Endothelial cell of umbilical vein (primary cell): Measurements from ENCODE around the gene PPP1R8. TPM values are rescaled to one million over a fixed set of nuclear protein-coding genes. Genes with fewer than 3 reads are reported as not detected.

Experiments
- BruUV-seq: library from RNA; stranded (reverse); fragments of 400-500 nt; replicated peaks from 2 replicates; lab custom pipeline; 2021; lab: Mats Ljungman, UMichigan
- CTCF ChIA-PET: fragments of 300-600, 350-600 bp; sonication (Branson Sonifier 250); formaldehyde crosslinking; loops from one replicate; lab custom pipeline; 2021; ENCODE audit warnings: antibody characterized with exemption, inconsistent platforms; lab: Charles Lee
- POLR2A ChIA-PET: fragments of 300-600, 350-600 bp; sonication (Branson Sonifier 250); formaldehyde crosslinking; loops from one replicate; lab custom pipeline; 2021; ENCODE audit warnings: antibody characterized with exemption, inconsistent platforms; lab: Charles Lee
- DNase-seq: peaks from one replicate; pipeline ENCODE4 v3.0.0-alpha.2; 2011; ENCODE audit warnings: low read depth, low spot score
- FAIRE-seq: peaks from 2 replicates; lab custom pipeline; 2011; peaks lifted over from hg19 to GRCh38; lab: Jason Lieb, UNC
- H2AFZ ChIP-seq: 2 replicates; pipeline ENCODE4 v1.6.0; 2012; ENCODE audit warnings: low read depth, low read length, control low read depth, inconsistent platforms
- H3K27ac ChIP-seq: 2 replicates; pipeline ENCODE4 v1.5.1; 2011; ENCODE audit warnings: low read depth, mild to moderate bottlenecking, control low read depth, low read length, moderate library complexity; ENCODE audit not compliant: insufficient read depth
- H3K27me3 ChIP-seq, 2 experiments: 2 replicates each; pipeline versions ENCODE4 v1.6.0 to v1.6.1; 2011; ENCODE audit warnings: low read length in 2 of 2, mixed read lengths in 1 of 2; ENCODE audit not compliant: control insufficient read depth in 2 of 2, insufficient read depth in 2 of 2
- H3K36me3 ChIP-seq, 2 experiments: 2 replicates in 1 of 2; 3 replicates in 1 of 2; pipeline ENCODE4 v1.5.1; 2011; ENCODE audit warnings: low read length in 2 of 2, mild to moderate bottlenecking in 1 of 2, moderate library complexity in 1 of 2; ENCODE audit not compliant: control insufficient read depth in 2 of 2, insufficient read depth in 2 of 2; ENCODE audit errors: extremely low read depth in 1 of 2
- H3K4me1 ChIP-seq: 3 replicates; pipeline ENCODE4 v1.5.1; 2011; ENCODE audit warnings: mild to moderate bottlenecking, low read length; ENCODE audit not compliant: control insufficient read depth, insufficient read depth; ENCODE audit errors: extremely low read depth
- H3K4me2 ChIP-seq: 2 replicates; pipeline ENCODE4 v1.6.1; 2011; ENCODE audit warnings: low read length, control low read depth, mixed read lengths; ENCODE audit not compliant: insufficient read depth
- H3K4me3 ChIP-seq, 3 experiments: fragments of 200-600 bp in 1 of 3; sonication (generic), shearing (Covaris generic) in 1 of 3; replicated peaks in 1 of 3; 2 replicates each; pipeline ENCODE4 v1.5.1; 2011 to 2016; ENCODE audit warnings: control low read depth in 3 of 3, low read length in 3 of 3, mild to moderate bottlenecking in 2 of 3, inconsistent platforms in 1 of 3, low read depth in 1 of 3, moderate library complexity in 1 of 3; ENCODE audit not compliant: insufficient read depth in 1 of 3
- H3K79me2 ChIP-seq: 2 replicates; pipeline ENCODE4 v1.6.0; 2012; ENCODE audit warnings: low read length, inconsistent platforms; ENCODE audit not compliant: control insufficient read depth, insufficient read depth
- H3K9ac ChIP-seq: replicated peaks from 2 replicates; pipeline ENCODE3; 2011; ENCODE audit warnings: low read length, control low read depth; ENCODE audit not compliant: insufficient read depth; ENCODE audit errors: extremely low read depth
- H3K9me1 ChIP-seq: replicated peaks from 3 replicates; pipeline ENCODE4 v1.6.0; 2011; ENCODE audit warnings: mild to moderate bottlenecking, low read length; ENCODE audit not compliant: control insufficient read depth, insufficient read depth; ENCODE audit errors: extremely low read depth
- H3K9me3 ChIP-seq: replicated peaks from 2 replicates; pipeline ENCODE4 v1.5.1; 2012; ENCODE audit warnings: low read length, inconsistent platforms; ENCODE audit not compliant: control insufficient read depth, insufficient read depth
- H4K20me1 ChIP-seq: replicated peaks from 2 replicates; pipeline ENCODE3; 2011; ENCODE audit warnings: mild to moderate bottlenecking, low read length; ENCODE audit not compliant: control insufficient read depth, insufficient read depth; ENCODE audit errors: extremely low read depth
- CTCF ChIP-seq, 2 donors: IDR thresholded peaks; 1 replicate in 1 of 2; 2 replicates in 1 of 2; pipeline ENCODE4 v1.5.1; 2011; ENCODE audit warnings: low read length in 2 of 2, mild to moderate bottlenecking in 2 of 2, moderate library complexity in 2 of 2, control low read depth in 1 of 2, inconsistent platforms in 1 of 2, low read depth in 1 of 2; ENCODE audit not compliant: insufficient read depth in 1 of 2; ENCODE audit errors: extremely low read depth in 1 of 2
- EZH2 ChIP-seq: IDR thresholded peaks from 2 replicates; pipeline ENCODE4 v1.6.1; 2012; ENCODE audit warnings: borderline replicate concordance, low read depth, mild to moderate bottlenecking, moderate library complexity, low read length, inconsistent platforms; ENCODE audit not compliant: severe bottlenecking
- FOS ChIP-seq: IDR thresholded peaks from 2 replicates; pipeline ENCODE4 v1.6.1; 2011; ENCODE audit warnings: mild to moderate bottlenecking, low read length, moderate library complexity, borderline replicate concordance; ENCODE audit not compliant: insufficient read depth
- GATA2 ChIP-seq: IDR thresholded peaks from 2 replicates; pipeline ENCODE4 v1.7.0; 2011; ENCODE audit warnings: low read depth, mild to moderate bottlenecking, moderate library complexity, mixed read lengths, low read length; ENCODE audit not compliant: insufficient read length, insufficient read depth
- JUN ChIP-seq: IDR thresholded peaks from 2 replicates; pipeline ENCODE4 v1.6.1; 2011; ENCODE audit warnings: borderline replicate concordance, low read depth; ENCODE audit not compliant: insufficient read length, insufficient read depth
- MAX ChIP-seq: IDR thresholded peaks from 2 replicates; pipeline ENCODE4 v1.6.1; 2011; ENCODE audit not compliant: insufficient read depth, insufficient read length
- MYC ChIP-seq: IDR thresholded peaks from one replicate; pipeline ENCODE4 v1.6.1; 2011; ENCODE audit warnings: mild to moderate bottlenecking, low read depth, low read length
- POLR2A ChIP-seq: IDR thresholded peaks from 2 replicates; pipeline ENCODE4 v1.6.1; 2012; ENCODE audit warnings: low read depth, mild to moderate bottlenecking, control low read depth, low read length
- POLR2AphosphoS5 ChIP-seq: IDR thresholded peaks from 2 replicates; pipeline ENCODE4 v1.6.1; 2012; ENCODE audit warnings: low read depth, mild to moderate bottlenecking, control low read depth, low read length, moderate library complexity; ENCODE audit not compliant: insufficient read depth
- dilution Hi-C: fragments of 300-500 bp; cut with MboI; formaldehyde crosslinking; loops from one replicate; pipeline ENCODE4 v1.15.0; 2019; ENCODE audit warnings: low sequenced_read_pairs; ENCODE audit not compliant: extremely low pct_ligation_motif_present
- intact Hi-C: fragments of 100-400 bp; cut with micrococcal nuclease; formaldehyde crosslinking; loops from one replicate; pipeline ENCODE4 v1.10.0; 2022
- polyA plus RNA-seq, 4 experiments: library from polyadenylated mRNA; depleted of rRNA in 3 of 4; stranded (reverse) in 3 of 4; unstranded in 1 of 4; fragments of >200 nt; gene quantifications; 2 replicates each; pipeline versions ENCODE4 v1.2.1 to v1.2.3, GENCODE V29; 2011 to 2012; ENCODE audit warnings: missing spikeins in 1 of 4
- total RNA-seq: library from RNA; stranded (reverse); gene quantifications from 2 replicates; pipeline ENCODE4 v1.2.3, GENCODE V29; 2021

Gene PPP1R8
- total and polyA plus RNA-seq, 2 donors (not counting 3 experiments of a cell fraction or from before 2014, with no cell fraction given), result 39.0 to 48.5 TPM

GRCh38 chr1:27882543-27882903 is 51.9 kb downstream of the PPP1R8 start:
- Histone ChIP-seq H3K27ac (no peak overlapping the region), H3K9me1 (no peaks in the 10 kb centered on the region), H2AFZ (no peak overlapping the region), H3K27me3 (no peaks in the 10 kb centered on the region), H3K9me3 (no peaks in the 10 kb centered on the region), H3K79me2 (no peaks in the 10 kb centered on the region), H3K4me2 (no peak overlapping the region), H3K4me3 (no peak overlapping the region), H3K9ac (no peak overlapping the region), H3K36me3 (peaks cover 0 to 7% of the 10 kb centered on the region in 2 experiments), H4K20me1 (no peaks in the 10 kb centered on the region), H3K4me1 (no peaks in the 10 kb centered on the region)
- FAIRE-seq, result no peak
- TF ChIP-seq FOS (no peak), GATA2 (no peak)
- no peak for DNase-seq
- POLR2A ChIA-PET, result no interaction called here
- BruUV-seq, result no TSS peak
- intact Hi-C loops (no loop called here), dilution Hi-C loops (no loop called here)
- CTCF ChIA-PET, result interaction anchor here (1.6 kb wide), 1 partner anchor 326 kb away, joined by 5 read pairs; no protein-coding TSS in a partner anchor

GRCh38 chr1:27883536-27883935 is 53.0 kb downstream of the PPP1R8 start:
- peaks cover 0 to 7% of the 10 kb centered on the region in 2 experiments for H3K36me3 ChIP-seq
- H3K9me3 ChIP-seq, result no peaks in the 10 kb centered on the region
- no peak overlapping the region for H3K9ac ChIP-seq
- TF ChIP-seq MYC (no peak), POLR2A (no peak), GATA2 (no peak), MAX (no peak), JUN (no peak), POLR2AphosphoS5 (no peak), FOS (no peak), CTCF (IDR thresholded peaks at IDR 0.05; ENCODE audit: extremely low read depth in 1 of 2, insufficient read depth in 1 of 2, low read depth in 1 of 2, low read length in 2 of 2) (no peak), EZH2 (no peak)
- ChIA-PET CTCF (interaction anchor here (1.2 to 1.6 kb wide), 2 partner anchors 26 to 325 kb away, joined by 5 to 6 read pairs; no protein-coding TSS in a partner anchor), POLR2A (no interaction called here)
- no peak overlapping the region for H3K4me2 ChIP-seq
- no peaks in the 10 kb centered on the region for H3K4me1 ChIP-seq
- dilution Hi-C loops (no loop called here), intact Hi-C loops (no loop called here)
- no peak overlapping the region for H3K4me3 ChIP-seq
- H3K9me1 ChIP-seq, result no peaks in the 10 kb centered on the region
- H3K79me2 ChIP-seq, result no peaks in the 10 kb centered on the region
- no peak for FAIRE-seq
- no peaks in the 10 kb centered on the region for H3K27me3 ChIP-seq
- no peak overlapping the region for H3K27ac ChIP-seq
- H2AFZ ChIP-seq, result no peak overlapping the region
- no peaks in the 10 kb centered on the region for H4K20me1 ChIP-seq
- no peak for DNase-seq
- no TSS peak for BruUV-seq
